Activated naive CD4-positive, alpha-beta T cell treated with Interleukin-2 at 50 U/mL for 16 hours (primary cell): Measurements from ENCODE around the gene TMIGD3.
A peak's percentile ranks its signal among the peaks of the same experiment; 100 is the strongest.

ENCODE experiments used
- DNase-seq: peaks from one replicate; pipeline ENCODE4 v3.0.0-alpha.2; 2020

The TMIGD3 gene

GRCh38 chr1:111446546-111446945 lies 56.9 kb downstream of the TMIGD3 start:
- DNase-seq, result no peak

DNA sequence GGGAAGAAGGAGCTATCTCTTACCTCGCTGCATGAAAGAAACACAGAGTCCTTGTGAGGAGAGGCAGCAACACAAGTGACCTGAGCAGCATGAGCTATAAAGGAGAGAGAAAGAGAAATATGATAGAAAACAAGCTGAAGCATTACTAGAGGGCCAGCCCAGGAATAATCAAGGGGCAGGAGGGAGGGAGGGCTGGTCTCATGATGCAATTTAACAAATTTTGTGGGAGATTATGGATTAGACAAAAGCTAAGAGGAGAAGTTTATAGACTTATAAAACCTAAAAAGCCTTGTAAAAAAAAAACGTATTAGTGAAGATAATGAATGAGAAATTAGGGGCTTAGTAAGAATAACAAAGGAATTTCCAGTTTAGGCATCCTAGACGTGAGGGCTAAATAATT lies 59.4 kb downstream of the TMIGD3 start:
- DNase-seq, result no peak

DNA sequence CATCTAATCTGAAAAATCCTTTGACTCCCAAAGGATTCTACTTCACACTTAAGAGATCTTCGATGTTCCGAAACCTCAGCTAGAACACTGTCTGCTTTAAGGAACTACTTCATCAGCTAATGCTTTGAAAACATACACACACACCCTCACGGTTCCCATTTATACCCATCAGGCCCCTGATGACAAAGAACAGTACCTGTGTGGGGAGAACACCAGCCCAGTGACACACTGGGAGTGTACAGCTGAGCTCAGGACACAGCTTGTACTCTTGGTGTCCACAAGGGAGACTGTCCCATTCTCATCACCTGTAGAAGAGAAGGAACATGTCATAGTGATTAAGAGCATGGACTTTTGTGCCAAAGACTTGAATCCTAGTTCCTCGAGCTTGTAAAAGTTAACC lies 61.0 kb downstream of the TMIGD3 start:
- DNase-seq, result no peak

- DNase-seq, result peak; percentile 63
Measured at GRCh38 chr1:111441573-111442192, 61.8 kb downstream of the TMIGD3 start.

DNA sequence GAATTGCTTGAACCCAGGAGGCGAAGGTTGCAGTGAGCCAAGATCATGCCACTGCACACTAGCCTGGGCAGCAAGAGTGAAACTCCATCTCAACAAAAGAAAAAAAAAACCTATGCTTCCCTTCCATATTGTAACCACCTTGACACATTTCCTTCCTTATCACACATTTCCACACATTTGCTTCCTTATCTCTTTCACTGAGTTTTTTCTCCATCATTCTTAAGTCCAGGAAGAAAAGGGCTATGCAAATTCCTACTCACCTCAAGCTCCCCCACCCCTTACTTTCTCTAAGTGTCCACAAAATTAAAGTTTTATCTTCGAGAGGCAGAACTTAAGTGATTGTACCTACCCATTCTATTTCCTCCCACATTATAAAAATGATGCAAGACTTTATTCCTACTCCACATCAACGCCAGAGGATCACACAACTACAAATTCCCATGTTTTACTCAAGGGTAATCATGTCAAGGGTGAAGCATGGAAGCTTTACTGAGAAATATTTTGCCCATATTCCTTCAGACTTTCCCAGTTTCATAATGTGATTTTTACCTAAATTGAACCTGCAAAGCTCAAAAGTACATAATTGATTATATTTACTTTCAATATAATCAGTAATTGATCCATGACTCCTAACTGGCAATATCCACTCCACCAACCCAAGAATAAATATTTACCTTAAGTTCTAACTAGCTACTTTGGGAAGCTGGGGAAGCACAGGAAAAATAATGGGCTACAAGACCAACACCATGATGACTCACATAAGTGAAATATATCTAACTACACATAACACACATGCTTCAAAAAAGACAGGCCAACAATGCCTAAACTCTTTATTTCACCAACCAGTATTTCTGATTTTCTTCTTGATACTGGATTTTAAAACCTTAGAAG lies 63.7 kb downstream of the TMIGD3 start:
- DNase-seq, result no peak

GRCh38 chr1:111436726-111437125 lies 66.7 kb downstream of the TMIGD3 start:
- DNase-seq, result no peak
